ENCODE results near the gene C19orf12.

The C19orf12 gene

DNA sequence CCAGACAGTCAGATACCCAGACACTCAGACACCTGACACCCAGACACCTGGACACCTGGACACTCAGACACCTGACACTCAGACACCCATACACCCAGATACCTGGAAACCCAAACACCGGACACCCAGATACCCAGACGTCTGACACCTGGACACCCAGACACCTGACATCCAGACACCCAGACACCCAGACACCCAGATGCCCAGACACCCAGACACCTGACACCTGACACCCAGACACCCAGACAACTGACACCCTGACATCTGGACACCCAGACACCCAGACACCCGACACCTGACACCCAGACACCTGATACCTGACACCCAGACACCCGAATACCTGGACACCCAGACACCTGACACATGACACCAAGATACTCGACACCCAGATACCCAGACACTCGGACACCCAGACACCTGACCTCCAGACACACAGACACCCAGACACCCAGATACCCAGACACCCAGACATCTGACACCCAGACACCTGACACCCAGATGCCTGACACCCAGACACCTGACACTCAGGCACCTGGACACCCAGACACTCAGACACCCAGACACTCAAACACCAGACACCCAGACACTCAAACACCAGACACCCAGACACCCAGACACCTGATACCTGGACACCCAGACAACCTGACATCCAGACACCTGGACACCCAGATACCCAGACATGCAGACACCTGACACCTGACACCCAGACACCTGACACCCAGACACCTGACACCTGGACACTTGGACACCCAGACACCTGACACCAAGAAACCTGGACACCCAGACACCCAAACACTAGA is 19.1 kb downstream of the C19orf12 start:
- H3K36me3 Mint-ChIP-seq (ENCODE audit: low read depth): peaks cover under 1% of the 10 kb centered on the region
- peaks cover 16% of the 10 kb centered on the region for H3K4me1 Mint-ChIP-seq (ENCODE audit: low read depth)
- no peaks in the 10 kb centered on the region for H3K9me3 Mint-ChIP-seq
- H3K4me3 Mint-ChIP-seq: no peak overlapping the region
- no peaks in the 10 kb centered on the region for H3K27me3 Mint-ChIP-seq (ENCODE audit: low read depth)
- H3K27ac Mint-ChIP-seq: no peak overlapping the region

DNA sequence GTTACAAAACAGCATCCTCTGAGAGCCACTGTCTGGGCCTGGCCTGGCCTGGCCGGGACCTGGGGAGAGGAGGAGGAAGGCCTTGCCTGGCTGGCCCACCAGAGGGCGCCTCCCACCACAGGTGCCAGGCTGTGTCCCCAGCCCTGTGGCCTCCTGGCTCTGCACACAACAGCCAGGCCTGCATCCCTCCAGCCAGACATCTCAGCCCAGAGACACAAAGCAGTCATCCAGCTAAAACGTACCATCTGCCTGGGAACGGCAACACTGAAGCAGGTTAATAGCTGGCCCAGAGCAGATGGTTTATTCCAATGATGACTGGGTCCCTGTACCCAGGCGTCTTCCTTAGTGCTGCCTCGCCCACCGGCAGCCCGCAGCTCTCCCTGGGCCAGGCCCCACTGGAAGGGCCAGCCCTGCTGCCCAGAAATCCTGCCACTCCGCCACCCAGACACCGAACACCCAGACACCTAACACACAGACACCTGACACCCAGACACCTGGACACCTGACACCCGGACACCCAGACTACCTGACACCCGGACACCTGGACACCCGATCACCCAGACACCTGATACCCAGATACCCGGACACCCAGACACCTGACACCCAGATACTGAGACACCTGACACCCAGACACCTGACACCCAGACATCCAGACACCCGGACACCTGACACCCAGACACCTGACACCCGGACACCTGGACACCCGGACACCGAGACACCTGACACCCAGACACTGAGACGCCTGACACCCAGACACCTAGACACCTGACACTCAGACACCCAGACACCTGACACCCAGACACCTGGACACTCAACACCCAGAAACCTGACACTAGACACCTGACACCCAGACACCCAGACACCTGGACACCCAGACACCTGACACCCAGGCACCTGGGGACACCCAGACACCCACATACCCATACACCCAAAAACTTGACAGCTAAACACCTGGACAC is 20.1 kb downstream of the C19orf12 start:
- Mint-ChIP-seq H3K27ac (peak overlapping the region; percentile 49), H3K36me3 (ENCODE audit: low read depth) (no peaks in the 10 kb centered on the region), H3K9me3 (no peaks in the 10 kb centered on the region), H3K4me1 (ENCODE audit: low read depth) (peaks cover 22% of the 10 kb centered on the region), H3K27me3 (ENCODE audit: low read depth) (no peaks in the 10 kb centered on the region), H3K4me3 (no peak overlapping the region)

DNA sequence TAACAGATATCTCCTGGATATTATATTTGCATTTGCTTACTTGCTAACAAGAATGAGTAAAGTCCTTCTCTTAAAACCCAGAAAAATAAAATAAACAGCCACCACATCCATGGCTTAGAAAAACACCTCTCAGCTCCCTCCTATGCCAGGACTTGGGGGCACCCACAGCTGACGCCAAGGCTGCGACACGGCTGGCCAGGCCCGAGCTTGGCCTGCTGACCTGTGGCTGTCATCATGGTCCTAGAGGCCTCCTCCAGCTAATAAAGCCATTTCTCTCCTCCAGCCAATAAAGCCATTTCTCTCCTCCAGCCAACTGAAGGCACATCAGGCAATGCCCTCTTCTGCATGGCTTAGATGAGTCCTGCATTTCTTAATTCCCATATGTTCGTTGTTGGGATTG is 20.9 kb downstream of the C19orf12 start:
- Mint-ChIP-seq H3K4me1 (ENCODE audit: low read depth) (peaks cover 26% of the 10 kb centered on the region), H3K36me3 (ENCODE audit: low read depth) (peaks cover 5% of the 10 kb centered on the region), H3K4me3 (no peak overlapping the region), H3K9me3 (peaks cover 5% of the 10 kb centered on the region), H3K27ac (no peak overlapping the region), H3K27me3 (ENCODE audit: low read depth) (no peaks in the 10 kb centered on the region)

DNA sequence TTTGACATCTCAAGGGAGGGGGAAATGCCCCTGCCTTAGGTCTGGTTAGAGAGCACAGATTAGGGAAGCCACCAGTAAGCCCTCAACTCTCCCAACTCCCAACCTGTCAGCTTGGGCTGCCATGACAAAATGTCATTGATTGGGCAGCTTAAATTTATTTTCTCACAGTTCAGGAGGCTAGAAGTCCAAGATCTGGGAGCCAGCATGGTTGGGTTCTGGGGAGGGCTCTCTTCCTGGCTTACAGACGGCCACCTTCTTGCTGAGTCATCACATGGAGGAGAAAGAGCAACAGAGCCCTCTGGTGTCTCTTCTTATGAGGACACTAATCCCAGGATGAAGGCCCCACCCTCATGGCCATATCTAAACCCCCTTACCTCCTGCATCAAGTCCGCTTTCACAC is 24.2 kb downstream of the C19orf12 start:
- Mint-ChIP-seq H3K4me3 (no peak overlapping the region), H3K9me3 (peaks cover 5% of the 10 kb centered on the region), H3K36me3 (ENCODE audit: low read depth) (peaks cover 5% of the 10 kb centered on the region), H3K27ac (peak overlapping the region; percentile 49), H3K4me1 (ENCODE audit: low read depth) (peaks cover 47% of the 10 kb centered on the region), H3K27me3 (ENCODE audit: low read depth) (no peaks in the 10 kb centered on the region)

DNA sequence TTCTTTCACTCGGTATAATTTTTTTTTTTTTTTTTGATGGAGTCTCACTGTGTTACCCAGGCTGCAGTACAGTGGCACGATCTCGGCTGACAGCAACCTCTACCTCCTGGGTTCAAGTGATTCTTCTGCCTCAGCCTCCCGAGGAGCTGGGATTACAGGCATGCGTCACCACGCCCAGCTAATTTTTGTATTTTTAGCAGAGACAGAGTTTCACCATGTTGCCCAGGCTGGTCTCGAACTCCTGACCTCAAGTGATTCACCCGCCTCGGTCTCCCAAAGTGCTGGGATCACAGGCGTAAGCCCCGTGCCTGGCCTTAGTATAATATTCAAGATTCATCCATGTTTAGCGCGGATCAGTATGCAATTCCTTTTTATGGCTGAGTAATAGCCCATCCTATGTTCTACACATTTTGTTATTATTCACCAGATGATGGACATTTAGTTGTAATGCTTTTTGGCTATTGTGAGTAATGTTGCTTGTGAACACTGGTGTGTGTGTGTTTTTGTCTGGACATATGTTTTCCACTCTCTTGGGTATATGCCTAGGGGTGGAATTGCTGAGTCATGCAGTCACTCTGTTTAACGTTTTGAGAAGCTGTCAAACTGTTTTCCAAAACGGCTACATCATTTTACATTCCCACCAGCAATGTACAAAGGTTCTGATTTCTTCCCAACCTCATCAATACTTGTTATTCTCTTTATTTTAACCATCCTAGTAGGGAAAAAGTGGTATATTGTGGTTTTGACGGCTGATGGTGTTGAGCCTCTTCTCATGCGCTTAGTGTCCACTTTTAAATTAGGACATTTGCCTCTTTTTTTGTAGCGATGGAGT is 26.9 kb downstream of the C19orf12 start:
- H3K27ac Mint-ChIP-seq: peak overlapping the region; percentile 58
- H3K27me3 Mint-ChIP-seq (ENCODE audit: low read depth): no peaks in the 10 kb centered on the region
- peaks cover 44% of the 10 kb centered on the region for H3K4me1 Mint-ChIP-seq (ENCODE audit: low read depth)
- H3K9me3 Mint-ChIP-seq: peaks cover 5% of the 10 kb centered on the region
- H3K36me3 Mint-ChIP-seq (ENCODE audit: low read depth): peaks cover 7% of the 10 kb centered on the region
- no peak overlapping the region for H3K4me3 Mint-ChIP-seq

DNA sequence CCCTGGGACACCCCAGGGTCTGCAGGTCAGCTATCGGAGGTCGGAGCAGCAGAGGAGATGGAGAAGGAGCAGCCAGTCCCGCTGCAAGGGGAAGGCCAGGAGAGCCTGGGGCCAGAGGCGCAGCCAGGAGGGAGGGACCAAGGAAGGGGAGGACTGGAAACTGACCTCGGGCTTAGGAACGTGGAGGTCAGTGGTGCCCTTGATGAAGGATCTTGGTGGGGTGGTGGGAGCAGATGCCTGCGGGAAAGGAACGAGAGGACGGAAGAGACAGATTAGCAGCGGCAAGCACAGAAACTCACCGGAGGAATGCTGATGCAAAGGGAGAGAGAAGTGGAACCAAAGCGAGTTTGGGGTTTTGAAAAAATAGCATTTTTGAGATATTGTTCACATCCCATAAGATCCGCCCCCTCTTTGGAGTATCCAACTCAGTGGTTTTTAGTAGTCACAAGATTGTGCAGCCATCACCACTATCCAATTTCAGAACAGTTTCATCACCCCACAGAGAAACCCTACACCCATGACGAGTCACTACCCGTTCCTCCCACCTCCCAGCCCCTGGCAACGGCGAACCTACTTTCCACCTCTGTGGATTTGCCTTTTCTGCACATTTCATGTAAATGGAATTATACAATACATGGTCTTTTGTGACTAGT is 27.7 kb downstream of the C19orf12 start:
- H3K36me3 Mint-ChIP-seq (ENCODE audit: low read depth): peaks cover 7% of the 10 kb centered on the region
- H3K27me3 Mint-ChIP-seq (ENCODE audit: low read depth): no peaks in the 10 kb centered on the region
- no peak overlapping the region for H3K4me3 Mint-ChIP-seq
- H3K4me1 Mint-ChIP-seq (ENCODE audit: low read depth): peaks cover 47% of the 10 kb centered on the region
- peaks cover 5% of the 10 kb centered on the region for H3K9me3 Mint-ChIP-seq
- peak overlapping the region; percentile 58 for H3K27ac Mint-ChIP-seq

DNA sequence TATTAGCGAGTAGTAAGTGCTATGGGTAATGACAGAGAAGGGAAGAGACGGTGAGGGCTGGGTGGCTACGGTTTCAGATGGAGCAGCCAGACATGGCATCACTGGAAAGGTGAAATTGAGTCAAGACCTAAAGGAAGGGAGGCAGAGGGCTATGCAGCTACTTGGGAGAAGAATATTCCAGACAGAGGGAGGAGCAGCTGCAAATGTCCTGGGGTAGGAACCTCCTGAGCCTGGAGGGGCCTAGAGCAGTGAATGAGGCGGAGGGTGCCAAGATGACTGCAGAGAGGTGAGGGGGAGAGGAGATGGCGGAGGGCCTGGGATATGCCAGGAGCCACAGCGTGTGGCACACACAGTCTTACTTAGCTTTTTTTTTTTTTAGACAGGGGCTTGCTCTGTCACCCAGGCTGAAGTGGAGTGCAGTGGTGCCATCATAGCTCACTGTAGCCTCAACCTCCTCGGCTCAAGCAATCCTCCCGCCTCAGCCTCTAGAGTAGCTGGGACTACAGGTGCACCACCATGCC is 28.7 kb downstream of the C19orf12 start:
- Mint-ChIP-seq H3K4me1 (ENCODE audit: low read depth) (peaks cover 50% of the 10 kb centered on the region), H3K9me3 (peaks cover 5% of the 10 kb centered on the region), H3K4me3 (no peak overlapping the region), H3K27me3 (ENCODE audit: low read depth) (no peaks in the 10 kb centered on the region), H3K36me3 (ENCODE audit: low read depth) (peaks cover 7% of the 10 kb centered on the region), H3K27ac (no peak overlapping the region)

DNA sequence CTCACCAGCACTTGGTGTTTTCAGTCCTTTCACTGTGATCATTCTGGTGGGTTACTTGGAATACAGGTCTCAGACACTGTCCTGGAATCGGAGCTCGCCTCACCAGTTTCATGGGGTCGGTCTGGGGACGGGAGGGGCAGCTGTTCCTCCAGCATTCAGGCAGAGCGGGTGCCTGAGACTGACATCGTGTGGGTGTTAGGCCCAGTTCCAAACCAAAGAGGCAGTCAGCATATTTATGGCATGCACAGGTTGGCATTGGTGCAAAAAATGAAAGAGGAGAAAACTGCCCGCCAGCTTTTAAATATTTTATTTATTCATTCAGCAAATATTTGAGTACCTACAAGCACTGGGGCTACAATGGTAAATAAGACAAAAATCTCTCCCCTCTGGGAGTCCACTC is 29.7 kb downstream of the C19orf12 start:
- Mint-ChIP-seq H3K9me3 (peaks cover 5% of the 10 kb centered on the region), H3K36me3 (ENCODE audit: low read depth) (peaks cover 7% of the 10 kb centered on the region), H3K4me3 (no peak overlapping the region), H3K4me1 (ENCODE audit: low read depth) (peaks cover 47% of the 10 kb centered on the region), H3K27ac (peak overlapping the region; percentile 9), H3K27me3 (ENCODE audit: low read depth) (no peaks in the 10 kb centered on the region)

DNA sequence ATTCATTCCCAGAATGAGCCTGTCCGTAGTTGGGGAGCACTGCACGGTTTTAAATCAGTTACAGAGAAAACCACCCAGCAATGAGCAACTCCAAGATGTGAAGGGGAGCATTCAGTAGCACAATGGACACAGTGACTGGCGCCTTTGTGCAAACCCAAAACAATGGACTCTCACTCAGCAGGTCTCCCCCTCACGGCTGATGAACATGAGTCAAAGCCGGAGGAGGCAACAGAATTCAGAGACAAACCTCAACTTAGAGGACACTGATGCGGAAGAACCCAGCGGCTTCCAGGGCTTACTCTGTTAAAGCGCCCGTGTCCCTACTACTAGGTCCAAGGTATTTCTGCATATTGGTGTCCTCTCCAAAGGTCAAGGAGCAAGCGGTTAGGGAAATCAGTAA is 32.1 kb downstream of the C19orf12 start:
- no peaks in the 10 kb centered on the region for H3K27me3 Mint-ChIP-seq (ENCODE audit: low read depth)
- H3K27ac Mint-ChIP-seq: no peak overlapping the region
- H3K4me3 Mint-ChIP-seq: no peak overlapping the region
- H3K9me3 Mint-ChIP-seq: no peaks in the 10 kb centered on the region
- H3K4me1 Mint-ChIP-seq (ENCODE audit: low read depth): peaks cover 45% of the 10 kb centered on the region
- peaks cover 8% of the 10 kb centered on the region for H3K36me3 Mint-ChIP-seq (ENCODE audit: low read depth)

DNA sequence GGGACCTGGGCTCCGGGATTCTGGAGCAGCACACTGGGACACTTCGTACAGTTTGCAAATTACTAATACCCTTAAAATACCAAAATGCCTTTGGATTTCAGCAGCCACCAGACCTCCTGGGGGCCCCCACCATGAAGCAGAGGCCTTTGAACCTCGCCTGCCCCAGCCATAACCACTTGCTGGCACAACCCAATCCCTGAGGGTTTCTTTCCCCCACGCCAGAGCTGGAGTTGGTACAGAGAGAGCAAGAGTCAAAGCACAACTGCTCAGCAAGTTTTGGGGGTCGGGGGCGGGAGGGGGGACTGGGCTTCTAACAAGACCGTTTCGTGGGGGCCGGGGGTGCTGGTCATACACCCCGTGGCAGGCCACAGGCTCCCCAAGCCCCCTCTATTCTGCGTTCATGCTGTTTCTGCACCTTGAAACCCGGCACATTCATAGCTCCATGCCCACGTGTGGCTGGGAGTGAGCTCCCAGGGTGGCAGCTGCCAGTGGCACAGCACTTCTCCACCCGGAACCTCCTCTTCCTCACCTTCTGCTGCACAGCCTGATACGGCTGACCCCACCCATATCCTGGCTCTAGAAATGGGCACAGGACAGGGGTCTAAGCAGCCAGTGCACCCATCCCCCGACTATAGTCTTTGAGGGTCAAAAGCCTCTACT is 32.7 kb downstream of the C19orf12 start:
- Mint-ChIP-seq H3K9me3 (no peaks in the 10 kb centered on the region), H3K27ac (no peak overlapping the region), H3K4me3 (no peak overlapping the region), H3K4me1 (ENCODE audit: low read depth) (peaks cover 43% of the 10 kb centered on the region), H3K36me3 (ENCODE audit: low read depth) (peaks cover 10% of the 10 kb centered on the region), H3K27me3 (ENCODE audit: low read depth) (no peaks in the 10 kb centered on the region)

DNA sequence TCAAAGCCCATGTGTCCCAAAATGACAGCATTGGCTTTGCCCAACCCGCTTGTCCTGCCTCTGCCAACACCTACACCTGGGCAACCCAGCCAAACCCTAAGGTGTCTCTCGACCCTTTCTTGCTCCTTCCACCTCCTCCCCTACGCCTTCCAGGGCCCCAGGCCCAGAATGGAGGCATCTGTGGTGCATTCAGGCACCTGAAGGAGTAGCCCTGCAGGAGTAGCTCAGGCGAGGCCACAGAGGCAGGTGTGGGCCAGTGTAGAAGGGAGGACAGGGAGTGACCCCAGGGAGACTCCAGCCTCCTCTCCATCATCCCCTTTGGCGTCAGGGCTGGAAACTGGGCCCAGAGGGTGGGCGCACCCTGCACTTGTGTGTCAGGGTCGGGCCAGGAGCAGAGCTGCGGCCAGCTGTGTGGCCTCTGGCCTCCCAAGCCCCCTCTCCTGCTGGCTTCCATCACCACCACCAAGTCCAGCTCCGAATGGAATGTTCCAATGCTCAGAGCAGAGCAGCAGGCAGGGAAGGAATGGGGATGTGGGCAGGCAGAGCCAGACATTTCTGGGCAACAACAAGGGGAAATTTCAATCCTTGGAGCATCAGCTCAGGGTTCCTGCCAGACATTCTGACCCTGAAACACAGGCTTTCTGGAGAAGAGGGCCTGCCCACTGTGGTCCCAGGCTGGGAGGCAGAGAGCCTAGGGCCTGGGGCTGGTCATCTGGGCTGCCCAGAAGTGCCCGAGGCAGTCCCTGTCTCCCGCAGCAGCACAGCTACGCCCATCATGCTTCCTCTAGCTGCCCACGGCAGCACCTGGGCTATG is 33.4 kb downstream of the C19orf12 start:
- H3K4me3 Mint-ChIP-seq: peak overlapping the region; percentile 55
- H3K27ac Mint-ChIP-seq: peak overlapping the region; percentile 82
- H3K4me1 Mint-ChIP-seq (ENCODE audit: low read depth): peaks cover 43% of the 10 kb centered on the region
- H3K9me3 Mint-ChIP-seq: no peaks in the 10 kb centered on the region
- peaks cover 13% of the 10 kb centered on the region for H3K36me3 Mint-ChIP-seq (ENCODE audit: low read depth)
- H3K27me3 Mint-ChIP-seq (ENCODE audit: low read depth): no peaks in the 10 kb centered on the region

DNA sequence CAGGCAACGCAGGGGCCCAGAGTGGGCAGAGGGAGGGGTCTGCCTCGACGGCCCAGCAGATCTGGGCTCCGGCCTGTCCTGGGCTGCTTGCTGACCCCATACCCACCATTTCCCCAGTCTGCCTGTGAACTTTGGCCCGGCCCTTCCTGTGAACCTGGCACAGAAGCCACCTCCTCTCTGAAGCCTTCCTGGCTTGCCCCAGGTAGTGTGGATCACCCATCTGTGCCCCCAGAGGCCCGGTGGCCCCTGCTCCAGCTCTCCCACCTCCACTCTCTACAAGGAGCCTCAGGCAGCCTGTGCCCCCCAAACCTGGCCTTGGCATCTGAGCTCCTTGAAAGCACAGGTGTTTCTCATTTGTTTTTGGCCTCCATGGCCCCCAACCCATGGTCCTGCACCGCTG is 34.1 kb downstream of the C19orf12 start:
- Mint-ChIP-seq H3K36me3 (ENCODE audit: low read depth) (peaks cover 17% of the 10 kb centered on the region), H3K9me3 (no peaks in the 10 kb centered on the region), H3K4me3 (peak overlapping the region; percentile 55), H3K27me3 (ENCODE audit: low read depth) (no peaks in the 10 kb centered on the region), H3K27ac (peak overlapping the region; percentile 82), H3K4me1 (ENCODE audit: low read depth) (peaks cover 43% of the 10 kb centered on the region)

DNA sequence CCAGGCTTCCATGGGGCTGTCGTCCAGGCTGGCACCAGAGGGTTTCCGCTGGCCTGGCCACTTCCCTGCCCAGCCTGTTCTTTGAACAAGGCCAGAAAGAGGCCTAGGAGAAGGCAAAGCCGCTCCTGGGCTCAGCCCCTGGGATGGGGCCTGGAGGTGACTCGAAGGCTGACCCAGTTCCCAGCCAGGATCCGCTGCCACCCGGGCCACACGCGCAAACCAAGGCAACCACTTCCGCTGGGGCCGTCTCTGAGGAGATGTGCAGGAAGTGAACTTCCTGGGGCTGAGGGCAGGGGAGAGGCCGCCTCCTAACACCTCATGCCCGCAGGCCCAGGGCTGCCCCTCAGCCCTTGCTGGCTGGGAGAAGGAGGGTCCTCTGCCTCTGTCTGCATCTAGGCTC is 34.6 kb downstream of the C19orf12 start:
- Mint-ChIP-seq H3K4me1 (ENCODE audit: low read depth) (peaks cover 44% of the 10 kb centered on the region), H3K9me3 (no peaks in the 10 kb centered on the region), H3K36me3 (ENCODE audit: low read depth) (peaks cover 21% of the 10 kb centered on the region), H3K27me3 (ENCODE audit: low read depth) (no peaks in the 10 kb centered on the region), H3K4me3 (peak overlapping the region; percentile 55), H3K27ac (peak overlapping the region; percentile 82)

Data from T-helper 1 cell treated with Interleukin-12 subunit alpha and Interleukin-12 subunit beta and Interleukin-4 antibody, amounts not matched to agents 30 μg/mL and 1 μg/mL, for 36 hours (primary cell).